MM.1S (cell line): Measurements from ENCODE around the gene TNIK.

ENCODE experiments used
- CTCF ChIP-seq: fragments of 300-600 bp; sonication (generic); IDR thresholded peaks from 2 replicates; pipeline ENCODE4 v1.5.1; 2016; ENCODE audit warnings: antibody characterized with exemption, low read length, mixed read lengths
- EZH2 ChIP-seq: fragments of 300-600 bp; sonication (generic); optimal IDR thresholded peaks from 2 replicates; pipeline ENCODE3; 2017; ENCODE audit warnings: low read depth, mild to moderate bottlenecking, antibody characterized with exemption, low read length, mixed read lengths

GRCh38 chr3:171156401-171157010, 303.7 kb downstream of the TNIK start:
- TF ChIP-seq CTCF: no peak
- TF ChIP-seq EZH2: no peak
